NCI-H1694 treated with DMSO at 0.1 percent for 48 hours (cell line): ENCODE results near the gene IPO4.
"Not testable (repeated sequence)": the region's sequence is repeated elsewhere in the genome, so short reads cannot be mapped to it uniquely, and the experiment has no call there.

ENCODE experiments used
- DNase-seq: peaks from one replicate; lab custom pipeline; 2025; lab: John Stamatoyannopoulos, UW

Gene IPO4

DNA sequence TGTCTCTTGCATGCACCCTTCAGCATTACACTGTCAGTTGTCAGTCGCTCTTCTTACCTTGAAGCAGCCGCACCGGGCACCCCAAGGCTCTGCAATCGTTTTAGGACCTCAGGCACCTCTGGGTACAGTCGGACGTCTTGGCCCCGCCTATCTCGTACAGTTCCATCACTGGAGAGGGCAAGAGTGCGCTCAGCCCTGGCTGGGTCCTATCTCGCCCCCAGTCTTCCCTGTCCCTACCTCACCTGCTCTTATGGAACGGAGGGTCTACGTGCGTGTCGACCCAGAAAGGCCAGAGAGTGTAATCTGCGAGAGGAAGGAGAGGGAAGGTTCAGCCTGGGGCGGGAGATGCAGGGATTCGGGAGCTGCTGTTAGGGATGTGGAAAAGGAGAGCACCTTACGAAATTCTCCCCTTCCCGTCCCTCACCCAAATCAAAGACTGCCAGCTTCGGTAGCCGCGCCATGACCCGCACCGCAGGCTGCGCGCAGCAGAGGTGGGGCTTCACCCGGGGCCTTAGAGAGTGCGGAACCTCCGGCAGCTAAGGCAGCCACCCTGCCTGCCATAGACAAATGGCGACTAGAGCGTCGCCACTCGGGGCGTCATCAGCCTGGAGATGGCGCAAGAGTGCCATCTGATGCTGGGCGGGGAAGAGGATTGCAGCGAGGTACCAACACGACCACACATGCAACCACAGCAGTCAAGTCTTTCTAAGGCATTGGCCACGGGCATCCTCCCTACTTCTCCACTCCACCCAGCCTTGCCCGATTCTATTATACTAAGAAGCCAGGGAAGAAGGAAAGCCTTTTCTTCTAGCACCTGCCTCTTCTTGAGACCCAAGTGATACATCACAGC, 27.1 kb upstream of the IPO4 start, which contains the start of gene MDP1:
Gene MDP1, minus strand, starts transcription at position 572 of the 850 bp plus-strand sequence. Its CDS starts 111 bp downstream, at position 461.
- DNase-seq: peak; percentile 85

- no peak for DNase-seq
Measured at GRCh38 chr14:24213866-24214662, 25.4 kb upstream of the IPO4 start.

GRCh38 chr14:24212924-24213865, 24.6 kb upstream of the IPO4 start, which contains the start of gene CHMP4A:
Gene CHMP4A, minus strand, starts transcription at chr14:24213488. Its CDS starts 49 bp downstream, at chr14:24213439.
- DNase-seq: peak; percentile 95

- no peak for DNase-seq
Measured at GRCh38 chr14:24211311-24211710, 22.7 kb upstream of the IPO4 start.

DNA sequence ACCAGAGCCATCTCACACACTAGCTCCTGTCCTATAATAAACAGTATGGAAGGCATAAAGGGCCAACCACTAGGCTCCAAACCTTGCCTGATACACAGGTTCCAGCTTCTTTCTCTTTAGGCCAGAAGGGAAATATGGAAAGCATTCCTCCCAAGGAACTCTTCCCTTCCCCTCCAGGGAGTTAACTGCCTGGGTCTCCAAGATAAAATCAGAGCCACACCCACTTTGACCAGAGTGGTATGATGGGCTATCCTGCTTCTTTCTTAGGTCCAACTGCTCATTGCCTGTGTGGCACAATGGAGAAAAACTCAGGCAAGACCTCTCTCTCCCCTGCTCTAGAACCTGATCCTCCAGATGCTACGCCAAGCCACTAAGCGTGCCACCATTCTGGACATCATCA, 19.0 kb upstream of the IPO4 start:
- no peak for DNase-seq

DNA sequence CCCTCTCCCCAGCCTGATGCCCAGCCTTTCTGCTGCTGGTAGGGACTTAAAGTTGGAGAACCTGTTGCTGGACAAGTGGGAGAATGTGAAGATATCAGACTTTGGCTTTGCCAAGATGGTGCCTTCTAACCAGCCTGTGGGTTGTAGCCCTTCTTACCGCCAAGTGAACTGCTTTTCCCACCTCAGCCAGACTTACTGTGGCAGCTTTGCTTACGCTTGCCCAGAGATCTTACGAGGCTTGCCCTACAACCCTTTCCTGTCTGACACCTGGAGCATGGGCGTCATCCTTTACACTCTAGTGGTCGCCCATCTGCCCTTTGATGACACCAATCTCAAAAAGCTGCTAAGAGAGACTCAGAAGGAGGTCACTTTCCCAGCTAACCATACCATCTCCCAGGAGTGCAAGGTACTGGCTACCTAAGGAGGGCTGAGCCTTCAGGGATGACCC, 18.5 kb upstream of the IPO4 start:
- DNase-seq: no peak

GRCh38 chr14:24206260-24207103, 17.9 kb upstream of the IPO4 start:
- no peak for DNase-seq

GRCh38 chr14:24204163-24205146, 15.8 kb upstream of the IPO4 start:
- no peak for DNase-seq

DNA sequence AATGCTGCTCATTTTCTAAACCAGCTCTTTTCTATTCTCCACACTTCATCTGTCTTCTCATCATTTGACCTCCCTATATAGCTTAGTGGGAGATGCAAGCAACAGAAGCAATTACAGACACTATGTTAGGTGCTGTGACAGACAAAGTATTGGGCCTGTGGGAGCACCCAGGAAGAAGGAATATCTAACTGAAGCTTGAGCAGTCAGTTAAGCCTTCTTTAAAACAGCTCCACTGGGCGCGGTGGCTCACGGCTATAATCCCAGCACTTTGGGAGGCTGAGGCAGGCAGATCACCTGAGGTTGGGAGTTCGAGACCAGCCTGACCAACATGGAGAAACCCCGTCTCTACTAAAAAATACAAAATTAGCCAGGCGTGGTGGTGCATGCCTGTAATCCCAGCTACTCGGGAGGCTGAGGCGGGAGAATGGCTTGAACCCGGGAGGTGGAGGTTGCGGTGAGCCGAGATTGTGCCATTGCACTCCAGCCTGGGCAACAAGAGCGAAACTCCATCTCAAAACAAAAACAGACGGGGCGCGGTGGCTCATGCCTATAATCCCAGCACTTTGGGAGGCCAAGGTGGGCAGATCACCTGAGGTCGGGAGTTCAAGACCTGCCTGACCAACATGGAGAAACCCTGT, 14.8 kb upstream of the IPO4 start:
- DNase-seq: not testable (repeated sequence)

- DNase-seq: not testable (repeated sequence)
Measured at GRCh38 chr14:24202538-24202937, 13.9 kb upstream of the IPO4 start.

DNA sequence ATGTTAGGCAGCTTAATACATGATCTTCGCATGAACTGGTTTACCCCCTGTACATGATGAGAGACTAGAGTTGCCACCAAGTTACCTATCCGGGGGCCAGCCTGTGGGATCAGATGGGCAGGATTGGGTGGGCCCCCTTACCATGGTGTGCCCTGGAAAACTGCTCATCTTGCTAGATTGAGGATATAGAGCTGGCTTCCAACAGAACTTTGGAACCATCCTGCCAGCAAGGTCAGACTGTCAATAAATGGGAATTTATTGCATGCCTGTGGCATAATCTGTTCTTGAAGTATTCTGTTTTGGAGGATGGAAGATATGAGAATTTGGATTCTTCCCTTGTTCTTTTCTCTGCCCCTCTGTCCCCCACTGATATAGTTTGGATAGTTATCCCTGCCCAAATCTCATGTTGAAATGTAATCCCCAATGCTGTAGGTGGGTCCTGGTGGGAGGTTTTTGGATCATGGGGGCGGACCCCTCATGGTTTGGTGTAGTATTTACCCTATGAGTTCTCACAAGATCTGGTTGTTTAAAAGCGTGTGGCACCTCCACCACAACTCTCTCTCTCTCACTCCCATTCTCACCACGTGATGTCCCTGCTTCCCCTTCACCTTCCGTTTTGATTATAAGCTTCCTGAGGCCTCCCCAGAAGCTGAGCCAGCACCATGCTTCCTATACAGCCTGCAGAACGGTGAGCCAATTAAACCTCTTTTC, 10.4 kb upstream of the IPO4 start:
- no peak for DNase-seq

- DNase-seq: no peak
Measured at GRCh38 chr14:24197056-24197450, 8.4 kb upstream of the IPO4 start.

- no peak for DNase-seq
Measured at GRCh38 chr14:24196071-24197055, 7.7 kb upstream of the IPO4 start.

DNA sequence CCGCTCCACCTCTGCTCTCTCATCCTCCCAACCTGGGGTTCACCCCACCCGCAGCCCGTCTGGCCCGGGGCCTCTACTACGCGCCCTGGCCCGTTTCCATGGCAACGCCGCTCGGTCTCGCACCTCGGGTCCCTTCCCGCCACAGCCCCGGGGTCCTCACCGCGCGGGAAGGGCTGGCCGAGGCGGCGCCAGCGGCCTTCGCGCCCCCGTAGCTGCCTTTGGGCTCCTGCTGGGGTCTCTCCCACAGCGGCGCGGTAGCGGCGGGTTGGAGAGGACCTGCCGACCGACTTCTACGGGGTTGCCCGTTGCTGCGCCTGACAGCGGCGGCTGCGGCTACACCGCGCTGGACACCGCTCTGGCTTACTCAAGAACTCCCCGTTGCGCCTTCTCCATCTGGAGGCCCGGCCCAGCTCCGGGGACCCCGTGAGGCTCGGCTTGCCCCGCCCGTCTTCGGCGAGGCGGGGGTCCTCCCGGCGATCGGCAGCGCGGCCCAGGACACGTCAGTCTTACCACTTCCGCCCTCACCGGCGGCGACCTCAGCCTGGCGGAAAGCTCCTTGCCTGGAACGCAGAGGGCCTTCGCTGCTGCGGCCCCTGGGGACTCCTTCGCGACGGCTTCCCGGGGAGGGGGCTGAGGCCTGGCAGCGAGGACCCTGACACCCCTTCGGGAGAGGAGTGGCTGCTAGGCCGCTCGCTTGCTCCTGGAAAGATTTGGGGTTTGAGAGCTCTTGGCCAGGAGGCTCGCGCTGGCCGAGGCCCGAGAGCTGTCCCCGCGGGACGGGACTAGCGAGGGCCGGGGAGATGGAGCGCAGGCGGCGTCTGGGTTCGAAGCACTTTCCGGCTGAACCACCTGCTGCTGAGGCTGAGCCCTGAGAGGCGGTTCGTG, 6.8 kb upstream of the IPO4 start, which contains the start of gene TM9SF1:
Gene TM9SF1, minus strand, starts transcription at position 256 of the 885 bp plus-strand sequence. CDS start 422 bp downstream, outside the sequence.
- DNase-seq: peak; percentile 55

DNA sequence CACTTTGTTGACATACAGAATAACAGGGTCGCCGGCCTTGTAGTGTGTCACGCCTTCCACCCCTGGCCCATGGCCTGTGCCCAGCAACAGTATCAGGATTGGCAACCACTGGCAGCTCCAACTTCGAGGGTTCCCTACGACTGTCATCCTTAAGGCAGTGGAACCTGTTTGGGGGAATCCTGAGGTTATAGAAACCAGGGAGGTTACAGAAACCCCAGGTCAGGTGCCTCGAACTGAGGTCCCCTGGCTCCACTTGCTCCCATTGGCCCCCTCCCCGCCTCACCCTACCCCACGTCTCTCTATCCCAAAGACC, 6.2 kb upstream of the IPO4 start:
- DNase-seq: no peak
